K562 (cell line): ENCODE results near the gene ANKS1B. TPM values are rescaled to one million over a fixed set of nuclear protein-coding genes. Genes with fewer than 3 reads are reported as not detected.

ENCODE experiments used
- ATAC-seq: fragments of 200-7000 bp; cut with Tn5 transposase; 3 replicates; pipeline ENCODE4 v1.9.1; 2020; ENCODE audit warnings: moderate library complexity
- BruUV-seq: library from RNA; stranded (reverse); fragments of 400-500 nt; replicated peaks from 2 replicates; lab custom pipeline; 2021; lab: Mats Ljungman, UMichigan
- CTCF ChIA-PET: fragments of 300-600 bp; formaldehyde crosslinking; extraction: SDS; loops from one replicate; lab custom pipeline; 2021; ENCODE audit warnings: low intra/inter-chr PET ratio; lab: Yijun Ruan, JAX
- POLR2A ChIA-PET: fragments of 300-600, 350-650 bp; sonication (Branson Sonifier 250); formaldehyde crosslinking; extraction: SDS; loops from one replicate; lab custom pipeline; 2021; ENCODE audit warnings: antibody characterized with exemption, inconsistent platforms; lab: Yijun Ruan, JAX
- DNase-seq, 4 experiments: peaks; one replicate each; pipeline versions ENCODE4 v3.0.0 to v3.0.0-alpha.2; 2011 to 2018; ENCODE audit warnings: low spot score in 3 of 4, mixed read lengths in 3 of 4; ENCODE audit errors: extremely low read depth in 1 of 4
- FAIRE-seq: peaks from 2 replicates; lab custom pipeline; 2011; peaks lifted over from hg19 to GRCh38; lab: Jason Lieb, UNC
- H2AFZ ChIP-seq: 2 replicates; pipeline ENCODE4 v1.6.0; 2011; ENCODE audit warnings: low read depth, low read length, control low read depth, inconsistent platforms
- H3K27ac ChIP-seq: fragments of 200-600 bp; 3 replicates; pipeline ENCODE4 v1.8.0; 2011; ENCODE audit warnings: low read depth, mild to moderate bottlenecking, control low read depth, inconsistent platforms, low read length, moderate library complexity, mixed read lengths; ENCODE audit errors: extremely low read depth
- H3K27me3 ChIP-seq, 2 experiments: fragments of 300-600 bp in 1 of 2; 2 replicates in 1 of 2; 3 replicates in 1 of 2; pipeline versions ENCODE4 v1.6.0 to v1.8.0; 2011; ENCODE audit warnings: inconsistent platforms in 2 of 2, low read length in 2 of 2, mild to moderate bottlenecking in 1 of 2, mixed read lengths in 1 of 2, moderate library complexity in 1 of 2; ENCODE audit not compliant: control insufficient read depth in 2 of 2, insufficient read depth in 2 of 2
- H3K36me3 ChIP-seq: fragments of 300-600 bp; 3 replicates; pipeline ENCODE4 v1.8.0; 2011; ENCODE audit warnings: mild to moderate bottlenecking, low read length, inconsistent platforms; ENCODE audit not compliant: control insufficient read depth, insufficient read depth
- H3K4me1 ChIP-seq, 2 experiments: fragments of 200-600 bp in 1 of 2; replicated peaks in 1 of 2; 2 replicates in 1 of 2; 3 replicates in 1 of 2; pipeline versions ENCODE4 v1.5.1 to v1.8.0; 2011; ENCODE audit warnings: inconsistent platforms in 2 of 2, low read length in 2 of 2, mild to moderate bottlenecking in 1 of 2, mixed read lengths in 1 of 2, moderate library complexity in 1 of 2; ENCODE audit not compliant: control insufficient read depth in 2 of 2, insufficient read depth in 2 of 2
- H3K4me2 ChIP-seq: 2 replicates; pipeline ENCODE4 v1.6.1; 2011; ENCODE audit warnings: low read length, control low read depth, inconsistent platforms, mixed read lengths; ENCODE audit not compliant: insufficient read depth
- H3K4me3 ChIP-seq: fragments of 200-600 bp; sonication (generic), shearing (Covaris generic); 2 replicates; pipeline ENCODE4 v1.5.1; 2016; ENCODE audit warnings: control low read depth, inconsistent platforms
- H3K79me2 ChIP-seq: fragments of 200-600 bp; 3 replicates; pipeline ENCODE4 v1.8.0; 2011; ENCODE audit warnings: low read length, inconsistent platforms; ENCODE audit not compliant: control insufficient read depth, insufficient read depth
- H3K9ac ChIP-seq, 2 experiments: 2 replicates each; pipeline versions ENCODE4 v1.6.0 to v1.6.1; 2011; ENCODE audit warnings: low read depth in 2 of 2, low read length in 2 of 2, control low read depth in 1 of 2, inconsistent platforms in 1 of 2, mild to moderate bottlenecking in 1 of 2, mixed read lengths in 1 of 2; ENCODE audit not compliant: insufficient read depth in 1 of 2
- H3K9me1 ChIP-seq: one replicate; pipeline ENCODE4 v1.6.0; 2011; ENCODE audit warnings: inconsistent platforms, mild to moderate bottlenecking, low read length, moderate library complexity; ENCODE audit not compliant: control insufficient read depth, insufficient read depth
- H3K9me3 ChIP-seq: replicated peaks from 2 replicates; pipeline ENCODE4 v1.5.1; 2011; ENCODE audit warnings: low read depth, low read length, inconsistent platforms; ENCODE audit not compliant: control insufficient read depth, insufficient read depth
- H4K20me1 ChIP-seq: replicated peaks from 2 replicates; pipeline ENCODE4 v1.6.1; 2011; ENCODE audit warnings: low read length, inconsistent platforms, mixed read lengths; ENCODE audit not compliant: control insufficient read depth, insufficient read depth
- ARNT ChIP-seq, 2 experiments: fragments of 450-650 bp; IDR thresholded peaks; 2 replicates each; pipeline ENCODE4 v1.6.1; 2016; ENCODE audit warnings: mild to moderate bottlenecking in 1 of 2
- CBX8 ChIP-seq: fragments of 200-600 bp; sonication (generic); IDR thresholded peaks from 2 replicates; pipeline ENCODE4 v1.6.1; 2012; ENCODE audit warnings: borderline replicate concordance, mixed run types, low read depth, mild to moderate bottlenecking, moderate library complexity, mixed read lengths, low read length, control low read depth, inconsistent platforms; ENCODE audit not compliant: poor library complexity, severe bottlenecking; ENCODE audit errors: extremely low read depth
- GATA2 ChIP-seq: sonication (generic); formaldehyde crosslinking; IDR thresholded peaks from 2 replicates; pipeline ENCODE4 v1.4.0; 2020; ENCODE audit warnings: mild to moderate bottlenecking, missing genetic modification reagents
- GTF2F1 ChIP-seq: IDR thresholded peaks from 2 replicates; pipeline ENCODE4 v1.6.1; 2011; ENCODE audit warnings: low read depth, low read length, improper control_type of control experiment
- HDAC8 ChIP-seq: fragments of 450-650 bp; IDR thresholded peaks from 2 replicates; pipeline ENCODE4 v1.6.1; 2016; ENCODE audit warnings: mild to moderate bottlenecking, missing genetic modification characterization, moderate library complexity, missing compliant biosample characterization
- SP1 ChIP-seq: sonication (generic); formaldehyde crosslinking; IDR thresholded peaks from 2 replicates; pipeline ENCODE4 v1.8.1; 2022; ENCODE audit warnings: mild to moderate bottlenecking, missing genetic modification reagents
- ZBTB8A ChIP-seq: fragments of 450-650 bp; IDR thresholded peaks from 2 replicates; pipeline ENCODE4 v1.6.1; 2018; ENCODE audit warnings: mild to moderate bottlenecking, moderate library complexity; ENCODE audit not compliant: partially characterized antibody
- ZNF224 ChIP-seq: sonication (generic); formaldehyde crosslinking; IDR thresholded peaks from 2 replicates; pipeline ENCODE4 v1.8.0; 2022; ENCODE audit warnings: mild to moderate bottlenecking, missing genetic modification reagents
- WGBS: fragments of 100-300 bp; shearing (Covaris generic); methylation state at CpG from one replicate; pipeline ENCODE4 v1.1.6; 2016; ENCODE audit warnings: low coverage, mixed read lengths; ENCODE audit not compliant: insufficient coverage; ENCODE audit errors: missing lambda C conversion rate; 5-methylcytosine and 5-hydroxymethylcytosine counted together
- in situ Hi-C: fragments of 300-500 bp; cut with MboI; formaldehyde crosslinking; loops from 4 replicates; pipeline ENCODE4 v1.15.0; 2018; ENCODE audit warnings: inconsistent platforms, mixed read lengths
- intact Hi-C: fragments of 100-400 bp; cut with micrococcal nuclease; formaldehyde crosslinking; loops from 2 replicates; pipeline ENCODE4 v1.14.2; 2022
- polyA plus RNA-seq, 8 experiments: library from polyadenylated mRNA; depleted of rRNA in 4 of 8; stranded (reverse) in 5 of 8; unstranded in 3 of 8; fragments of >200 nt; fragmentation: Nextera tagmentation in 2 of 8; fragmentation: Illumina TruSeq in 1 of 8; extraction: Ambion mirVana in 2 of 8; extraction: Trizol in 1 of 8; gene quantifications; 2 replicates each; pipeline versions ENCODE4 v1.2.1 to v1.2.3, GENCODE V29; 2011 to 2014; ENCODE audit warnings: inconsistent platforms in 1 of 8, missing spikeins in 1 of 8
- total RNA-seq, 7 experiments: library from RNA; depleted of rRNA in 6 of 7; stranded (reverse); fragments of >200 nt in 6 of 7; fragmentation: Illumina TruSeq in 2 of 7; extraction: Trizol in 2 of 7; gene quantifications; 2 replicates each; pipeline versions ENCODE4 v1.2.1 to v1.2.3, GENCODE V29; 2011 to 2021; ENCODE audit warnings: low replicate concordance in 1 of 7
- TF ChIP-seq, protein P1 (sequence below): fragments of 250-450 bp; sonication (Bioruptor Pico); IDR thresholded peaks from 2 replicates; pipeline ENCODE4 v1.5.0; 2021

Gene ANKS1B
- total and polyA plus RNA-seq, 9 of the 15 experiments (the other 6 are each of a cell fraction or from before 2014, with no cell fraction given): 0.04 to 0.47 (median 0.28) TPM; not detected in 4

DNA sequence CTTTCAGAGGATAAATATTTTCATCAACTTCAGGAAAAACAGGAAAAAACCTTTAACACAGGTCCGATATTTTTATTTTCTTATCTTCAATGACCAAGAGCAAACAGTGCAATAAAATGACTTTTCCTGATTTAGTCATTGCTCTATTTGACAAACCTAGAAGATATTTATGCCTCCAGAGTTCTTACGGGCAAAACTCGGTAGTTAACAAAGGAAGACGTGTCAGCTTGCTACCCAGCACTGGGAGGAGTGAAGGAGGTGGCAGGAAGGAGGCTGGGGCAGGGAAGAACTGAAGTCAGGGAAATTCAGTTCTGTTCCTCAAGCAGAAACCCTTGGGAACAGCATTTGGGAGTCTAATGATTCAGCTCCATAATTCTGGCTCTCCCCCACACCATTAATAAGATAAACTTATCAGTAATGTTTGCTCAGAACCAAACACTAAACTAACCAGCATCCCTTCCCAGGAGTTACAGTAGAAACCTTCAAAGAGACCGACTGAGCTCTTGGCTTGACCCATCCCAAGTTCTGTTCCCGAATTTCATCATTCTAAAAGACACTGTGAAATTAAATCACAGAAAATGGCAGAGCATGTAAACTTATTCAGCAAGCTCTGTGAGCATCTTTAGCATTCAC is 1176.4 kb downstream of the ANKS1B start:
- Histone ChIP-seq H3K79me2 (no peaks in the 10 kb centered on the region), H3K36me3 (no peaks in the 10 kb centered on the region), H2AFZ (no peak overlapping the region), H3K27ac (no peak overlapping the region), H3K27me3 (peaks cover 9 to 11% of the 10 kb centered on the region in 2 experiments), H4K20me1 (no peaks in the 10 kb centered on the region), H3K9ac (no peak overlapping the region), H3K4me2 (no peak overlapping the region), H3K4me3 (no peak overlapping the region), H3K4me1 (no peaks in the 10 kb centered on the region), H3K9me1 (no peaks in the 10 kb centered on the region), H3K9me3 (no peaks in the 10 kb centered on the region)
- CTCF ChIA-PET: no interaction called here
- in situ Hi-C loops (no loop called here), intact Hi-C loops (no loop called here)
- ATAC-seq (no peak), FAIRE-seq (no peak), DNase-seq (no peak)
- WGBS: 1% methylated on average over 6 of the region's 6 CpGs
- TF ChIP-seq CBX8: no peak
- no peak for TF ChIP-seq HDAC8 (tag)
- TF ChIP-seq GATA2: no peak
- no peak for TF ChIP-seq ARNT (IDR thresholded peaks at IDR 0.05)
- no peak for TF ChIP-seq ZNF224 (CRISPR knock-in tag)
- no peak for TF ChIP-seq ZBTB8A
- TF ChIP-seq SP1 (CRISPR knock-in tag): no peak
- no peak for TF ChIP-seq GTF2F1
- TF ChIP-seq, protein P1, sequence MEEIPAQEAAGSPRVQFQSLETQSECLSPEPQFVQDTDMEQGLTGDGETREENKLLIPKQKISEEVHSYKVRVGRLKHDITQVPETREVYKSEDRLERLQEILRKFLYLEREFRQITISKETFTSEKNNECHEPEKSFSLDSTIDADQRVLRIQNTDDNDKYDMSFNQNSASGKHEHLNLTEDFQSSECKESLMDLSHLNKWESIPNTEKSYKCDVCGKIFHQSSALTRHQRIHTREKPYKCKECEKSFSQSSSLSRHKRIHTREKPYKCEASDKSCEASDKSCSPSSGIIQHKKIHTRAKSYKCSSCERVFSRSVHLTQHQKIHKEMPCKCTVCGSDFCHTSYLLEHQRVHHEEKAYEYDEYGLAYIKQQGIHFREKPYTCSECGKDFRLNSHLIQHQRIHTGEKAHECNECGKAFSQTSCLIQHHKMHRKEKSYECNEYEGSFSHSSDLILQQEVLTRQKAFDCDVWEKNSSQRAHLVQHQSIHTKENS: no peak
- BruUV-seq: no TSS peak
- POLR2A ChIA-PET: no interaction called here
